Renal cortex interstitium (tissue), 11 donors: ENCODE results near the gene TBL1X. TPM values are rescaled to one million over a fixed set of nuclear protein-coding genes. Genes with fewer than 3 reads are reported as not detected.
"Not testable (repeated sequence)": the region's sequence is repeated elsewhere in the genome, so short reads cannot be mapped to it uniquely, and the experiment has no call there.

Experiments
- DNase-seq, 11 donors: peaks; one replicate each; pipeline ENCODE4 v3.0.0-alpha.2; 2013; ENCODE audit warnings: low read depth in 9 of 11, low spot score in 4 of 11; ENCODE audit errors: extremely low read depth in 1 of 11
- polyA plus RNA-seq, 3 donors: library from polyadenylated mRNA; unstranded; fragments of 120-200 nt; gene quantifications; one replicate each; pipeline ENCODE4 v1.2.1, GENCODE V29; 2013; ENCODE audit not compliant: insufficient read length in 3 of 3

The TBL1X gene
- polyA plus RNA-seq, 3 donors: 26.9 to 29.1 (median 27.1) TPM

- no peak for DNase-seq
These were observed 284.4 kb downstream of the TBL1X start for GRCh38 chrX:9749146-9749692.

- no peak for DNase-seq
These were observed 292.5 kb downstream of the TBL1X start for GRCh38 chrX:9757366-9757765.

- no peak for DNase-seq
These were observed 293.3 kb downstream of the TBL1X start for GRCh38 chrX:9758021-9758638.

GRCh38 chrX:9759337-9759736, 294.5 kb downstream of the TBL1X start:
- no peak for DNase-seq

- no peak for DNase-seq
These were observed 300.3 kb downstream of the TBL1X start for GRCh38 chrX:9765072-9765736.

- peak in 1 of 11 donors; percentile 9 for DNase-seq
These were observed 300.9 kb downstream of the TBL1X start, which contains the start of gene GPR143 for GRCh38 chrX:9765737-9766097. GPR143 (minus strand) TSS chrX:9765847; CDS start chrX:9765817, 30 bp downstream.

GRCh38 chrX:9767375-9767774, 302.5 kb downstream of the TBL1X start:
- no peak for DNase-seq

- not testable (repeated sequence) for DNase-seq
These were observed 303.5 kb downstream of the TBL1X start for GRCh38 chrX:9768321-9768839.

- DNase-seq: no peak
These were observed 305.5 kb downstream of the TBL1X start for GRCh38 chrX:9770319-9770718.

GRCh38 chrX:9772943-9773342, 308.1 kb downstream of the TBL1X start:
- DNase-seq: no peak

GRCh38 chrX:9775930-9776329, 311.1 kb downstream of the TBL1X start:
- DNase-seq: no peak

- DNase-seq: no peak
These were observed 317.1 kb downstream of the TBL1X start for GRCh38 chrX:9781941-9782340.

GRCh38 chrX:9784332-9784731, 319.5 kb downstream of the TBL1X start:
- no peak for DNase-seq

- DNase-seq: no peak
These were observed 320.5 kb downstream of the TBL1X start for GRCh38 chrX:9785254-9785943.

GRCh38 chrX:9785944-9786797, 321.3 kb downstream of the TBL1X start, which contains the start of gene SHROOM2:
SHROOM2 (plus strand) TSS chrX:9786429; CDS start chrX:9786546, 117 bp downstream.
- DNase-seq: peak in 1 of 11 donors; percentile 20

GRCh38 chrX:9786798-9787635, 322.2 kb downstream of the TBL1X start:
- peak in 1 of 11 donors; percentile 28 for DNase-seq

GRCh38 chrX:9788911-9789310, 324.1 kb downstream of the TBL1X start:
- DNase-seq: peak in 1 of 11 donors; percentile 26

- no peak for DNase-seq
These were observed 324.7 kb downstream of the TBL1X start for GRCh38 chrX:9789555-9789954.
